ENCODE results near the gene ATAD2B. TPM values are rescaled to one million over a fixed set of nuclear protein-coding genes. Genes with fewer than 3 reads are reported as not detected.
"Not testable (repeated sequence)": the region's sequence is repeated elsewhere in the genome, so short reads cannot be mapped to it uniquely, and the experiment has no call there.

ATAD2B gene
- total RNA-seq: 46.8 TPM

DNA sequence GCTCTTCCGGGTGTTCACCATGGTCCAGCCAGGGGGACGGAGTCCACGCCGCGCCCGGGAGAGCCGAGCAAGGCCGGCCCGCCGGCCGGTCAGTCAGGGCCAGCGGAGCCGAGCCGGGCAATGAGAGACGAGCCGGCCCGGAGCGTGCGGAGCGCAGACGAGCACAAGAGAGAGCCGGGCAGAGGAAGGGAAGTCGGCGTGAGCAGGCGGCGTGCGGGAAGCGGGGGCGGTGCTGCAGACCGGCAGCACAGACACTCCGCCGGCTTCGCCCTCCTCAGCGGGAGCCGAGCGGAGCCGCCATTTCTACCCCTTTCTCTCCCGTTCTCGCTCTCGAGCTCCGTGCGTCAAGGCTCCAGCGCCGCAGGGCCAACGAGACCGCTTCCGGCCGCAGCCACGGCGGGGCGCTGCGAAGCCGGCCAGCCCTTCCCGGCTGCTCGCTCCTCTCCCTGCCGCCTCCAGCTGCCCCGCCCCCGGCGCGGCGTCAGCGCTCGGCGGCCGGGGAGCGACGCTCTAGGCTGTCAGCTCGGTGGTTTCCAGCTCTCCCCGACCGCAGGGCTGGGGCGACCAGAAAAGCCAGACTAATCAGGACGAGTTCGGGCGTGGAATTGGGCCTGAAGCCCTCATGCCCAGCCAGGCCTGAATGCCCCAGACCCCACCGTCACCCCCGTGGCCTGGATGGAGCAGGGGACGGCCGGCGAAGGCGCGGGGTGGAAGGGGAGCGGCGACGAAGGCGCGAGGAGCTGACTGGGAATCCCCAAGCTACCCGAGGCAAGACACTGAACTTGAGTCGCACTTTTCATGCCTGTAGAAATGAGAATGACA, at the start of gene ATAD2B:
Gene ATAD2B, minus strand, starts transcription at position 374 of the 822 bp plus-strand sequence. Its CDS starts 353 bp downstream, at position 21.
- DNase-seq: peak; percentile 94

DNA sequence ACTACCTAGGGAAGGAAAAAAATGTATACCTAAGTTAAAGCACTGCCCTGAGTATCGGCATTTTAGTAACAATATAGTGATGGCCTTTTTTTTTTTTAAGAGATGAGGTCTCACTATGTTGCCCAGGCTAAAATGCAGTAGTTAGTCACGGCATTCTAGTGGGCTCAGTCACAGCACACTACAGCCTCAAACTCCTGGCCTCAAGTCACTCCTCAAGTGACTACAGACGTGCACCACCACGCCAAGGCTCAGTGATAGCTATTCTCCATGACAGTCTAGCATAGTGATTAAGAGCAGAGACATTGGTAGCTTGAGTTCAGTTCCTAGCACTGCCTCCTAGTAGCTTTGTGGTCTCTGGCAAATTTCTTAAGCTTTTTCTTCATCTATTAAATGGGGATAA, 40.9 kb upstream of the ATAD2B start:
- no peak for DNase-seq

DNA sequence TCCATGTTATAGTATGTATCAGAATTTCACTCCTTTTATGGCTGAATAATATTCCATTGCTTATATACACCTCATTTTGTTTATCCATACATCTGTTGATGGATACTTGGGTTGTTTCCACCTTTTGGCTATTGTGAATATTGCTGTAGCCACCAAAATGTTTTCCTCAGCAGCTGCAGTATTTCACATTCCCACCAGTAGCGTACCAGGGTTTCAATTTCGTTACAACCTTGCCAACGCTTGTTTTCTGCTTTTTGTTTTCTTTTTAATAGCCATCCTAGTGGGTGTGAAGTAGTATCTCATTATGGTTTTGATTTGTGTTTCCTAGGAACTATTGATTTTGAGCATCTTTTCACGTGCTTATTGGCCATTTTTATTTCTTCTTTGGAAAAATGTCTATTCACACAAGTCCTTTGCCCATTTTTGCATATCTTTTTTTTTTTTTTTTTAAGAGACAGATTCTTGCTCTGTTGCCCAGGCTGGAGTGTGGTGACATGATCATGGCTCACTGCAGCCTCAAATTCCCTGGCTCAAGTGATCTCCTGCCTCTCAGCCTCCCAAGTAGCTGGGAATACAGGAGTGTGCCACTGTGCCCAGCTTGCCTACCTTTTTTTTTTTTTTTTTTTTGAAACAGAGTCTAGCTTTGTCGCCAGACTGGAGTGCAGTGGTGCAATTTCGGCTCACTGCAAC, 27.5 kb upstream of the ATAD2B start:
- DNase-seq: no peak

DNA sequence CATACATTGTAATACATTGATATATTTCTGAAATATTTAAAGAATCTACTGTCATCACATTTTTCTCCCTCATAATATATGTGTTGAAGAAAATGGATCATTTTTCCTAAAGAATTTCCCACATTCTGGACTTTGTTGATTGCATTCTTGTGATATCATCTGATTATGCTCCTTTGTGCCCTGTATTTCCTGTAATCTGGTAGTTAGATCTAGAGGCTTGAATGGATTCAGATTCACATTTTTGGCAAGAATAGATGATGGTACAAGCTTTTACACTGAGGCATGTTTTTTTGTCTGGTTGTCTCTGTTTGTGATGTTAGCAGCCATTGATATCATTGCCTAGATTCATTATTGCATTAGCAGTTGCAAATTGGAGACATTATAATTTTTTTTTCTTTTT, 26.7 kb upstream of the ATAD2B start:
- no peak for DNase-seq

DNA sequence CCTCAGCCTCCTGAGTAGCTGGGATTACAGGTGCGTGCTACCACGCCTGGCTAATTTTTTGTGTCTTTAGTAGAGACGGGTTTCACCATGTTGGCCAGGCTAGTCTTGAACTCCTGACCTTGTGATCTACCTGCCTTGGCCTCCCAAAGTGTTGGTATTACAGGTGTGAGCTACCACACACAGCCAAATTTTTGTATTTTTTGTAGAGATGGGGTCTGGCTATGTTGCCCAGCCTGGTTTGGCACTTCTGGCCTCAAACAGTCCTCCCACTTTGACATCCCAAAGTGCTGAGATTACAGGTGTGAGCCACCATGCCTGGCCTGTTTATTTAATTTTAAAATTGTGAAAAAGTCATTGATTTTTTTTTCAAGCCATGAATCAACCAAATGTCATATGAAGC, 25.6 kb upstream of the ATAD2B start:
- DNase-seq: not testable (repeated sequence)

DNA sequence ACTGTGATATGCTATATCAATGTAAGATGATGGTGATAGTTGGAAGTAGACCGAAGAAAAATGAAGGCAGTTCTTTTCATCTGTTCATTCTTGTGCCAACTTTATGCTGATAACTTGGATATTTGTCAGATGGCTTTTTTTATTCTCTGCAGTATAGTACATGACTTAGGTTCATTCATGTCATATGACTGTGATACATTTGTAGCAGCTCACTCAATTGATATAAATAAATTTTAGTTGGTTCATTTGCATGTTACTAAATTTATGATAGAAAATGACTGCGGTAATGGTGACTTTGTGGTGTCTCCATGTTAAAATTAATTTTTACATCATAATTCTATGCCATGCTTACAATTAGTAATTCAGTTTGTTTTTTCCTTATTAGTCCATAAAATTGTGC, 20.4 kb upstream of the ATAD2B start:
- DNase-seq: no peak

DNA sequence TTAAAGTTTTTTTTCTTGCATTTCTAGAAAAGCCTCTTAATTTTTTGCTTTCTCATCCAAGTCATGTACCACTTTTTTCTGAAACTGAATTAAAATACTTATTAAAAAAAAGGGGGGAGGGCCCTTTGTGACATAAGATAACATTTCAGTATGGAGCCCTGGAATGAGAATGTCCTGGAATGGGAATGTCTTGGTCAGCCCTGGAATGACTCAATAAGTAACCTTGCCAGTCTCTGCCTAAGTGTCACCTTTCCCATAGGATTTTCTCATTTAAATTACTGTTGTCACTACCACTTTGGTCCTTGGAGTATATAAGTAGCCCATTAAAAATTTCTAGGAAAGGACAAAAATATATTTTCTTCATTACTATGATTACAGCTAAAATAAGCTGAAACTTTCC, 18.1 kb upstream of the ATAD2B start:
- DNase-seq: no peak

DNA sequence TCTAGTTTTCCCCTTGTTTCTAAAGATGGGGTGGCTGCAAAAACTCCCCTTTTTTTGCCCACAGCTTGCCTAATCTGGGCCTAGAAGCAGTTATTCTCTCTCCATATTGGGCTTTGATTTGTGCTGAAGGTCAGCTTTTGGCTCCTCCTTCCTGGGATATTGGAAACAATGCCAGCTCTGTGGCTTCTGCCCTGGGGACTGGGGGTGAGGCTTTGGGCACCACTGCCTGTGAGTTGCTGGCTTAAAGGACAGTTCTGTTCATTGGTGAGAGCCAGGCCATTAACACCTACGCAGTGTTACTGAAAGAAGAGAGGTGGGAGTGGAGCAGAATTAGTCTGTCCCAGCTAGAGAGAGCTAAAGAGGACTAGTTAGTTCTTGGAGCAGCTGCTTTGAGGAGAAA, 17.6 kb upstream of the ATAD2B start:
- no peak for DNase-seq

DNA sequence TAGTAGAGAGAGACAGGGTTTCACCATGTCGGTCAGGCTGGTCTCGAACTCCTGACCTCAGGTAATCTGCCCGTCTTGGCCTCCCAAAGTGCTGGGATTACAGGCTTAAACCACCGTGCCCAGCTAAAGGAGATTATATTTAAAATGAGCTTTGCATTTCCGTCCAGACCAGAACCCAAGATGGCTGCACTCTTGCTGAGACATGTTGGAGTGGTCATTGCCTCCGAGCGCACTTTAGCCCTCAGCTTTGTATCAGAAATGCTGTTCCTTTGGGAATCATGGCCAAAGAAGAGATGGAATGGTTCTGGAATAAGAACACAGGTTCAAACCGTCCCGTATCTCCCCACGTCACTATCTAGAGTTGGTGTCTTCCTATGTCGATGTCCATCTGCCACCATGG, 16.7 kb upstream of the ATAD2B start:
- no peak for DNase-seq

DNA sequence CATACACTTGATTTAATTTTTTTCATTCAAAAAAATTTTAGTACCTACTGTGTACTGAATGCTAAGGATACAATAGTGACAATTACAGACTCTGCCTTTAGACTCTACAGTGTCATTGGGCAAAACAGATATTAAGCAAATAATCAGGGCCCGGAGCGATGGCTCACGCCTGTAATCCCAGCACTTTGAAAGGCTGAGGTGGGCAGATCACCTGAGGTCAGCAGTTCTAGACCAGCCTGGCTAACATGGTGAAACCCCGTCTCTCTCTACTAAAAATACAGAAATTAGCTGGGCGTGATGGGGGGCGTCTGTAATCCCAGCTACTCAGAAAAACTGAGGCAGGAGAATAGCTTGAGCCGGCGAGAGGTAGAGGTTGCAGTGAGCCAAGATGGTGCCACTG, 14.7 kb upstream of the ATAD2B start:
- DNase-seq: no peak

DNA sequence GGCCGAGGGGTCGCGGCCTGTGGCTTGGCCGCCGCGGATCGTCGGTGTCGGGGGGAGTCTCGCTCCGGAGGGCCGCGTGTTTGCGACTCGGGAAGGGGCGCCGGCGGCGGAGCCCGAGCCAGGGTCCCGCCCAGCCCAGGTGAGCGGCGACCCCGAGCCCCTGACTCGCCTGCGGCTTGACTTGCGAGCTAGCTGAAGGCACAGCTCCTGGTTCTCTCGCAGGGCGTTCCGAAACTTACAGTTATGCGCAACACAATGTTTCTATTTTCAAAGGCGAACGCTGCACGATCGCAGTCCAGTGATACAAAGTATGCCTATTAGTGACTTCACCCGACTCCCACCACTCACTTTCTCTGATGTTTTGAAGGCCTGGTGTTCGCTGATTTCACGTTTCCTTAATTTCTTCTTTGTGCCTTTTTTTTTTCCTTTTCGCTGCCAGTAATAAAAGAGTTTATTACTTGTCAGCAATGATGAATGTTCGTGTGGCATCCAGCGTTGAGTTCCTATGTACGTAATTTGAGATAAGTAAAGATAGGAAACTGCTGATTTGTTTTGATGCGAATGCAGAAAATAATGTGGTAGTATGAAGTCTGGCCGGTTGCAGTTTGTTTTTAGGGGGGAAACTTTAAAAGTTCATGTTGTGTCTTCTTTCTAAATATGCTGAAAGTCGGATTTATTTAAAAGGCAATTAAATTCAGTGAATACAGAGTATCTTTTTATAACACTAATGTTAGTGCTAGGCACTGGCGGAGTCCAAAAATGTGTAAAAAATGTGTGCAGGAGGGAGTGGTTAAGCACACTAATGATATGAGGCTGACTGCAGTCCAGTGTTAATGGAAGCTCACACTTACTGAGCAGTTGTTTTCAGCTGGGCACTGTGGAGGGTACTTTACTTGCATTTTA, 14.0 kb upstream of the ATAD2B start:
- DNase-seq: peak; percentile 44

DNA sequence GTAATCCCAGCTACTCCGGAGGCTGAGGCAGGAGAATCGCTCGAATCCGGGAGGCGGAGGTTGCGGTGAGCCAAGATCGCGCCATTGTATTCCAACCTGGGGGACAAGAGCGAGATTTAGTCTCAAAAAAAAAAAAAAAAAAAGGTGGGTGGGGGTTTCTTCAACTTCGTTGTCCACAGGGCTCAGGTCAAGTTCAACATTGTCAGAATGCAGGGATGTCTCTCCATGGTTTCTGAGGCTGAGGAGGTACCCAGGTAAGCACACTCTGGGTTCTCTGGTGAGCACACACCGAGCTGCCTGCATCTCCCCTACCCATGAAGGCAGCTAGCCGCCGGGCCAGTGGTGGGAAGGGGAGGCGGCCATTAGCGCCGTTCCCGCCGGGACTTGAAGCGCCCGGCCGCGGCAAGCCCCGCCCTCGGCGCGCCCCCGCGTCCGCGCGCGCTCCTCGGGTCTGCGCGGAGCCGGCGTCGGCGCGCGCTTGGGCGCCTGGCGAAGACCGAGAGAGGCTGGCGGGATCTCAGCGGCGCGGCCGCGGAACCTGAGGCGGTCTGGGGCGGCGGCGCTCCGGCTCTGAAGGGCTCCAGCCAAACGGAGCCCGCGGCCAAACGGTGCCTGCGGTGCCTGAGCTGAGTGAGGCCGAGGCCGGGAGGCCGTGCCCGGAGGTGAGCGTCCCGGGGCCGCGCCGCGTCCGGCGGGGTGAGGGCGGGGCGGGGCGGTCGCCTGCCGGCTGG, 13.2 kb upstream of the ATAD2B start, which contains the start of gene UBXN2A:
Gene UBXN2A, plus strand, starts transcription at position 477 of the 731 bp plus-strand sequence. CDS start 17,852 bp downstream, outside the sequence.
- DNase-seq: peak; percentile 74

DNA sequence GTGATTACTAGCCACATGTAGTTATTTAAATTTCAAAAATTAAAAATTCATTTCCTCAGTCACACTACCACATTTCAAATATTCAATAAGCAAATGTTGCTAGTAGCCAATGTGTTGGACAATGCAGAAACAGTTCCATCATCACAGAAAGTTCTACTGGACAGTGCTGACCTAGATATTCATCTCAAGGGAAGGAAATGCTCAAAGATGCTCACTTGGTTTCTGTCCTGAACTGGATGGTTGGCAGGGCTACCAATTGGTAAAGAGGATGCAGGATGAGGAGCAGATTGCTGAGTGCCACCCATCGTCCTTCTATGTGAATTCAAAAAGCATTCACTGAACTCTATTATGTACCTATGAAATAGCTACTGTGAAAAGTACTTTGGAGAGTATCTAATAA, 7.3 kb upstream of the ATAD2B start:
- DNase-seq: no peak

DNA sequence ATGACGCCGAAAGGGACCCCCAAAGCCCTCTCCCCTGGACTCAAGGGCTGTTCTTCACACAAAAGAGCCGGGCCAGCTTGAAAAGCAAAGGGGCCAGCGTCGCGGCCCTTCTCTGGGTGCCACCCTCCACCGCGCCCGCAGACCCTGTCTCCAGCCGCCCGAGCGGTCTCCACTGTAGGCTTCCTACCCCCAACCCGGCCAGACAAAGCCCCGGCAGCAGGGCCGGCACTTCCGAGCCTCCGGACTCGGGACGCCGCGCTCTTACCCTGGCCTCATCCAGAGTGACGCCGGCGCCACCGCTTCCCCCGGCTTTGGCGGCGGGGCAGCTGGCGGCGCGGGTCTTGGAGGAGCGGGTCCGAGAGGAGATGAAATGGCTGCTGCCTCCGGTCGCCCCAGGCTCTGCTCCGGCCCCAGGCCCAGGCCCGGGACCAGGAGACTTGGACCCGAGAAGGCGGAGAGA, 603 bp downstream of the ATAD2B start:
- DNase-seq: no peak

DNA sequence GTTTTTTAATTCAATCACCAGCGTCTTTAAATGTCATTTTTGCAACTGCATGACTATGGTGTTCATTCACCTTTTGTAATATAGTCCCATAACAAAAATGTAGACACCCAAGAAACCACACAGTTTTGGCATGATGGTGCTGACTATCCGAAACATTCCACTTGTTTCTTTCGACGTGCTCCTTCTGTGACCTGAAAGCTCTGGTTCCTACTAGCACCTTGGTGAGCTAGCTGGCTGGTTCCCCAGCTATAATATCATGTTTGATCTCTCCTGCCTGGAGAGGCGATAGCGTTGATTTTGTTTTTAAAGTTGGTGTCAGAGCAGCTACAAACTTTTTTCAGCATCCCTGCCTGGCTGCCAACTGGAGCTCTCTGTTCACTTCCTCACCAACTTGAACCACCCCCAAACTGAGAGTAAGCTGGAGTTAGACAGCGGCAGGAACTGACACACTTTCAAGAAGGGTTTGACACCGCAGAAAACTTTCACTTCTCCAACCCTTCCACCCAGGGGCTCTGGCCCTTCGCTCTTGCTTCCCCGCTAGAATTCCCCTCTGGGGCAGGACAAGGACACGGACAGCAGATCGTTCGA, 1.1 kb downstream of the ATAD2B start:
- DNase-seq: peak; percentile 78

DNA sequence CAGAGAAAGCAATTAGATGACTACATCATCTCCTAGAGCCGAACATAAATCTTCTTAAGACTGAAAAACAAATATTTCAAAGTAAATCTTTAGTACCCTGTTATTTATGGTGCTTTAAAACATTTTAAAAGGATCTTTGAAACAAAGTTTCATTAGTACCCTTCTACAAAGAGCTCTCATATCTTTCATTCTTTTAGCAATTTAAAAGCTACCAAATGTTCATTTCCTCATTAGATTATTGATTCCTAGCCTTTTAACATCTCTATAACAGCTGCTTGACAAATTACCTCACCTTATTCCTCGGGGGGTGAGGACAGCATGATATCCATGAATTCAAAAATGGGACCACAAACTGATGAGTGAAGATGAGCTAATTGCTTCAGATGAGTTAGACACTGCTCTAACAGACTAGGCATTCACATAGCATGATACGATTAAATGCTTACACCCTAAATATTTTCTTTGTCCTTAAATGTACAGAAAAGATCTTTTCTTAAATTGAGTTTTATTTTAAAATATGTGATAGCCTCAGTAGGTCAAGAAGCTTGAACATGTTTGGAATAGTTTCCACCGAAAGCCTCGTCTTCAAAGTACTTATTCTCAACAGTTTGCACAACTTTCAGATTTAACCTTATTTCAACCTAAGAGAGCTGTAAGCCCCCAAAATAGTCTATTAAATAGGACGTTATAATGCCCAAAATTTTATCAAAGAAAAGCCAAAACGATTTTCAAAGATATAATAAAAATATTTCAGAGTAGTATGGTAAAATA, 2.1 kb downstream of the ATAD2B start:
- DNase-seq: no peak

DNA sequence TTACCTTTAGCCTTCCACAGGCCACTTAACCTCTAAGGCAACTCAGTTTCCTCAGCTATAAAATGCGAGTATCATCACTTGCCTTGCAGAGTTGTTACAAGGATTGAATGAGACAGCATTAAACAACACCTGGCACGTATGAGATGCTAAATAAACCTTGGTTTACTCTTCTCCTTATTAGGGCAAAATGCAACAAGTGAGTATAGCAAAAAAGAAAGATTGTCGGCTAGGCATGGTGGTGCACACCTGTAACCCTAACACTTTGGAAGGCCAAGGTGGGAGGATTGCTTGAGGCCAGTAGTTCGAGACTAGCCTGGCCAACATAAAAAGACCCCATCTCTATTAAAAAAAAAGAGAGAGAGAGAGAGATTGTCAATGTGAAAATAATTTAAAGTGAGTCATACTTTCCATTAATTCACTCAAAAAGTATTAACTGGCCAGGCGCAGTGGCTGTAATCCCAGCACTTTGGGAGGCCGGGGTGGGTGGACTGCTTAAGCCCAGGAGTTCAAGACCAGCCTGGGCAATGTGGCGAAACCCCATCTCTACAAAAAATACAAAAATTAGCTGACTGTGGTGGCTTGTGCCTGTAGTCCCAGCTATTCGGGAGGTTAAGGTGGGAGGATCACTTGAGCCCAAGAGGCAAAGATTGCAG, 8.0 kb downstream of the ATAD2B start:
- DNase-seq: no peak

DNA sequence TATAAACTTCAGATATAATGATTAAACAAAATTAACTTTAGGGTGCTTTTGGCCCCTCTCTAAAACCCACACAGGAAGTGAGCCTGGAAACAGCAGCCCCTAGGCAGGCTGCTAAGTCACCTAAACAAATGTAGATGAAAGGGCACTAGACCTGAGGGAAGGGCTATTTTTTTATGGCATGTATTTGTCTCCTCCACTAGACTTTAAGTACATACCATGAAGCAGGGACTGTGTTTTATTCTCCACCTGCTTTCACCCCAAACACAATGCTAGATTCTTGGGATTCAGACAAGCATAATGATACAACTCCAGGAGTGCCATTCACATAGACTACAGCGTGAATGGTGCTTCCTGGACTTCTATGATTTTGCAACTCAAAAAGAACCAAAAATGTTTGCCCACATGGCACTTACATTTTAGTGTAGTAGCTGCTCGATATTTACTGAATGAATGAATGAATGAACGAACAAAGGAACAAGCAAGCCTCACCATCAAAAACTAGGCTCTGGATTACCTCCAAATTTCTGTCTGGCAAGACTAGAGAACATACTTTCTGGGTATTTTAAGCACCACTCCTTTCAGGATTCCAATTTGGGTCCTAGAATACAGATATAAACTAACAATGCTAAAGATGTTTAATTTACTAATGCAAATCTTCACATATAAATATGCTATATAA, 10.1 kb downstream of the ATAD2B start:
- no peak for DNase-seq

DNA sequence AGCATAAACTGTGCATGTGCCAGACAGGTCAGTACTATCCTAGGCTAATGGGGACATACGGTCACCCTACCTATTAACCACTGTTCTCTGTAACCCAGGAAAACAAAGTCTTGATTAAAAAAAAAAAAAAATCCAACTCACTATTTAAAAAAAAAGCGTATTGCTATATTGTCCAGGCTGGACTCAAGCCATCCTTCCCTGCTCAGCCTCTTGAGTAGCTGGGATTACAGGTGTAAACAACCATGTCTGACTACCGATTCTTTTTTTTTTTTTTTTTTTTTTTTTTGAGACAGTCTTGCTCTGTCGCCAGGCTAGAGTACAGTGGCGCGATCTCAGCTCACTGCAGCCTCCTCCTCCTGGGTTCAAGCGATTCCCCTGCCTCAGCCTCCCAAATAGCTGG, 11.6 kb downstream of the ATAD2B start:
- DNase-seq: no peak

All from skin of body (tissue), 2 donors.